GM23338 (cell line): ENCODE results near the gene SLC43A2. TPM values are rescaled to one million over a fixed set of nuclear protein-coding genes. Genes with fewer than 3 reads are reported as not detected.
A peak's percentile ranks its signal among the peaks of the same experiment; 100 is the strongest.
"Not testable (repeated sequence)": the region's sequence is repeated elsewhere in the genome, so short reads cannot be mapped to it uniquely, and the experiment has no call there.

Experiments
- ATAC-seq: fragments of 200-7000 bp; cut with Tn5 transposase; 3 replicates; pipeline ENCODE4 v1.9.1; 2020
- DNase-seq: peaks from one replicate; pipeline ENCODE4 v3.0.0-alpha.2; 2015; ENCODE audit warnings: low spot score
- H2AFZ ChIP-seq: fragments of 200-600 bp; sonication (generic); 2 replicates; pipeline ENCODE4 v1.8.0; 2016; ENCODE audit warnings: antibody characterized with exemption, mild to moderate bottlenecking, moderate library complexity
- H3F3A ChIP-seq: fragments of 200-600 bp; sonication (generic); replicated peaks from 2 replicates; pipeline ENCODE4 v1.8.0; 2017; ENCODE audit warnings: antibody characterized with exemption, mixed run types, low read depth
- H3K27ac ChIP-seq: fragments of 200-600 bp; sonication (generic); 2 replicates; pipeline ENCODE4 v1.6.1; 2016; ENCODE audit warnings: low read depth
- H3K27me3 ChIP-seq: fragments of 200-600 bp; sonication (generic); 2 replicates; pipeline ENCODE4 v1.8.0; 2016; ENCODE audit warnings: mild to moderate bottlenecking, mixed run types, moderate library complexity; ENCODE audit not compliant: insufficient read depth
- H3K36me3 ChIP-seq: fragments of 200-600 bp; sonication (generic); 2 replicates; pipeline ENCODE4 v1.8.0; 2016; ENCODE audit warnings: mild to moderate bottlenecking; ENCODE audit not compliant: insufficient read depth
- H3K4me1 ChIP-seq: fragments of 200-600 bp; sonication (generic); 2 replicates; pipeline ENCODE4 v1.8.0; 2016; ENCODE audit warnings: mild to moderate bottlenecking, moderate library complexity; ENCODE audit not compliant: insufficient read depth
- H3K4me2 ChIP-seq: fragments of 200-600 bp; sonication (generic); 2 replicates; pipeline ENCODE4 v1.7.1; 2017; ENCODE audit warnings: mixed run types
- H3K4me3 ChIP-seq: fragments of 200-600 bp; sonication (generic); 2 replicates; pipeline ENCODE4 v1.6.1; 2016; ENCODE audit warnings: mixed run types
- H3K79me2 ChIP-seq: fragments of 200-600 bp; sonication (generic); replicated peaks from 2 replicates; pipeline ENCODE4 v1.8.0; 2017; ENCODE audit warnings: mild to moderate bottlenecking; ENCODE audit not compliant: insufficient read depth
- H3K9me2 ChIP-seq: fragments of 200-600 bp; sonication (generic); 2 replicates; pipeline ENCODE4 v1.8.0; 2017; ENCODE audit not compliant: insufficient read depth
- H4K20me1 ChIP-seq: fragments of 200-600 bp; sonication (generic); replicated peaks from 2 replicates; pipeline ENCODE4 v1.8.0; 2017; ENCODE audit warnings: mild to moderate bottlenecking; ENCODE audit not compliant: insufficient read depth
- H3K27ac Mint-ChIP-seq: 2 replicates; pipeline ENCODE4 v1.8.0; 2020; ENCODE audit warnings: inconsistent platforms, mild to moderate bottlenecking, moderate library complexity, mixed read lengths
- H3K27me3 Mint-ChIP-seq: 3 replicates; pipeline ENCODE4 v1.8.0; 2022; ENCODE audit warnings: low read depth, mild to moderate bottlenecking, moderate library complexity, mixed read lengths, inconsistent platforms; ENCODE audit not compliant: insufficient read depth, poor library complexity
- H3K36me3 Mint-ChIP-seq: 3 replicates; pipeline ENCODE4 v1.8.0; 2021; ENCODE audit warnings: low read depth, mild to moderate bottlenecking, inconsistent platforms, moderate library complexity, mixed read lengths
- H3K4me1 Mint-ChIP-seq: 3 replicates; pipeline ENCODE4 v1.8.0; 2020; ENCODE audit warnings: mild to moderate bottlenecking, inconsistent platforms, mixed read lengths
- H3K4me3 Mint-ChIP-seq: 3 replicates; pipeline ENCODE4 v1.8.0; 2021; ENCODE audit warnings: moderate library complexity, mild to moderate bottlenecking, inconsistent platforms, mixed read lengths
- H3K9me3 Mint-ChIP-seq: 3 replicates; pipeline ENCODE4 v1.8.0; 2020; ENCODE audit warnings: moderate library complexity, mild to moderate bottlenecking, inconsistent platforms, mixed read lengths
- CREB1 ChIP-seq: fragments of 250-450 bp; sonication (Bioruptor Pico); IDR thresholded peaks from 2 replicates; pipeline ENCODE4 v1.5.0; 2020; ENCODE audit warnings: low read depth, mild to moderate bottlenecking, moderate library complexity
- CTCF ChIP-seq, 2 experiments: fragments of 200-600 bp in 1 of 2; sonication (generic) in 1 of 2; conservative IDR thresholded peaks; 2 replicates each; pipeline versions ENCODE4 v1.5.1 to v1.6.1; 2016 to 2017; ENCODE audit warnings: antibody characterized with exemption in 2 of 2, low read depth in 2 of 2, mild to moderate bottlenecking in 2 of 2, moderate library complexity in 1 of 2
- POLR2AphosphoS5 ChIP-seq: IDR thresholded peaks from 2 replicates; pipeline ENCODE4 v1.6.1; 2016; ENCODE audit warnings: antibody characterized with exemption, low read depth
- ZNF462 ChIP-seq: fragments of 250-450 bp; sonication (Bioruptor Pico); IDR thresholded peaks from 2 replicates; pipeline ENCODE4 v1.5.0; 2020; ENCODE audit warnings: mild to moderate bottlenecking, moderate library complexity
- polyA plus RNA-seq: library from polyadenylated mRNA; unstranded; fragments of >200 nt; fragmentation: Nextera tagmentation; extraction: Ambion mirVana; gene quantifications from 2 replicates; pipeline ENCODE4 v1.2.1, GENCODE V29; 2016
- total RNA-seq: library from RNA; depleted of rRNA; stranded (reverse); fragments of >200 nt; shearing (Covaris generic); gene quantifications from 2 replicates; pipeline ENCODE4 v1.2.3, GENCODE V29; 2014

SLC43A2 gene
- total and polyA plus RNA-seq, 2 experiments from 2014 or later = 2.2 to 9.8 TPM

GRCh38 chr17:1573932-1574696 lies 54.5 kb downstream of the SLC43A2 start:
- H3K4me3 ChIP-seq = no peak overlapping the region
- 0 out of 2 replicates have a peak overlapping the region, but pooled peaks have one; percentile 59 for H3K27ac ChIP-seq
- H3K9me3 Mint-ChIP-seq = no peaks in the 10 kb centered on the region; the same call in 2 of the 3 replicates
- no peaks in the 10 kb centered on the region for H3K9me2 ChIP-seq
- DNase-seq (peak; percentile 86), ATAC-seq (peak; percentile 83)
- peaks cover 20% of the 10 kb centered on the region for H3K27me3 Mint-ChIP-seq
- H3K4me2 ChIP-seq = no peak overlapping the region
- H3K27ac Mint-ChIP-seq = 0 out of 2 replicates have a peak overlapping the region, but pooled peaks have one; percentile 61
- H3K4me3 Mint-ChIP-seq = peak overlapping the region; percentile 29; the same call in 1 of the 3 replicates
- TF ChIP-seq ZNF462 (CRISPR knock-in tag) = no peak
- TF ChIP-seq CTCF (conservative IDR thresholded peaks at IDR 0.05; ENCODE audit: low read depth in 2 of 2) = peak; percentile 68 to 90
- TF ChIP-seq POLR2AphosphoS5 = no peak
- peak; percentile 64 for TF ChIP-seq CREB1
- H3F3A ChIP-seq = no peaks in the 10 kb centered on the region
- H4K20me1 ChIP-seq = no peaks in the 10 kb centered on the region
- H2AFZ ChIP-seq = no peak overlapping the region; the same call in 1 of the 2 replicates
- H3K36me3 ChIP-seq = no peaks in the 10 kb centered on the region
- no peaks in the 10 kb centered on the region for H3K27me3 ChIP-seq
- peaks cover 17% of the 10 kb centered on the region; the same call in 1 of the 2 replicates for H3K4me1 ChIP-seq
- no peaks in the 10 kb centered on the region for H3K36me3 Mint-ChIP-seq
- H3K4me1 Mint-ChIP-seq = peaks cover 36% of the 10 kb centered on the region
- no peaks in the 10 kb centered on the region for H3K79me2 ChIP-seq

GRCh38 chr17:1572646-1573045 lies 56.0 kb downstream of the SLC43A2 start:
- not testable (repeated sequence) for H3K36me3 ChIP-seq, H3K4me2 ChIP-seq, ATAC-seq, H3K79me2 ChIP-seq, H3K27me3 ChIP-seq, H3K4me3 ChIP-seq, H4K20me1 ChIP-seq, H3K9me3 Mint-ChIP-seq, H3K9me2 ChIP-seq, DNase-seq, H3K4me3 Mint-ChIP-seq, H3K27ac ChIP-seq, H3K36me3 Mint-ChIP-seq, H3F3A ChIP-seq, H2AFZ ChIP-seq
- Mint-ChIP-seq H3K27ac (0 out of 2 replicates have a peak overlapping the region, but pooled peaks have one; percentile 8), H3K27me3 (peaks cover 20% of the 10 kb centered on the region), H3K4me1 (peaks cover 37% of the 10 kb centered on the region)
- peaks cover 20% of the 10 kb centered on the region; the same call in 1 of the 2 replicates for H3K4me1 ChIP-seq
